Left forelimb (tissue), 1 donor: Measurements from ENCODE around the gene HBZ.
"Not testable (repeated sequence)": the region's sequence is repeated elsewhere in the genome, so short reads cannot be mapped to it uniquely, and the experiment has no call there.

Experiments
- DNase-seq: peaks from one replicate; pipeline ENCODE4 v3.0.0-alpha.2; 2018; ENCODE audit warnings: low spot score

The HBZ gene

GRCh38 chr16:138049-138417 lies 14.4 kb upstream of the HBZ start:
- DNase-seq = peak; percentile 71

GRCh38 chr16:140175-140857 lies 12.1 kb upstream of the HBZ start:
- DNase-seq = no peak

- no peak for DNase-seq
Measured at GRCh38 chr16:142405-142967, 10.0 kb upstream of the HBZ start.

GRCh38 chr16:143047-143446 lies 9.4 kb upstream of the HBZ start:
- no peak for DNase-seq

- DNase-seq = no peak
Measured at GRCh38 chr16:143456-143855, 9.0 kb upstream of the HBZ start.

- DNase-seq = no peak
Measured at GRCh38 chr16:144797-145252, 7.6 kb upstream of the HBZ start.

GRCh38 chr16:146646-147045 lies 5.8 kb upstream of the HBZ start:
- no peak for DNase-seq

GRCh38 chr16:149024-149660 lies 3.3 kb upstream of the HBZ start:
- no peak for DNase-seq

GRCh38 chr16:153129-153521 lies 681 bp downstream of the HBZ start:
- DNase-seq = not testable (repeated sequence)

- DNase-seq = not testable (repeated sequence)
Measured at GRCh38 chr16:153550-154216, 1.2 kb downstream of the HBZ start.

- DNase-seq = no peak
Measured at GRCh38 chr16:154217-155030, 2.0 kb downstream of the HBZ start.

GRCh38 chr16:155031-155398 lies 2.6 kb downstream of the HBZ start:
- DNase-seq = no peak

- DNase-seq = no peak
Measured at GRCh38 chr16:159136-159849, 6.8 kb downstream of the HBZ start.

- not testable (repeated sequence) for DNase-seq
Measured at GRCh38 chr16:160242-160641, 7.8 kb downstream of the HBZ start.

- DNase-seq = no peak
Measured at GRCh38 chr16:160691-161190, 8.3 kb downstream of the HBZ start.

GRCh38 chr16:162271-162991 lies 10.0 kb downstream of the HBZ start:
- DNase-seq = no peak

- not testable (repeated sequence) for DNase-seq
Measured at GRCh38 chr16:163139-163538, 10.7 kb downstream of the HBZ start.

- not testable (repeated sequence) for DNase-seq
Measured at GRCh38 chr16:163696-164095, 11.3 kb downstream of the HBZ start.

GRCh38 chr16:164134-164823 lies 11.8 kb downstream of the HBZ start:
- DNase-seq = not testable (repeated sequence)
